Panc1 (cell line): ENCODE measurements around the gene NPAS3. TPM values are rescaled to one million over a fixed set of nuclear protein-coding genes. Genes with fewer than 3 reads are reported as not detected.

Source experiments
- ATAC-seq: fragments of 200-7000 bp; cut with Tn5 transposase; 2 replicates; pipeline ENCODE4 v1.9.1; 2020; ENCODE audit warnings: mild to moderate bottlenecking, moderate library complexity
- BruUV-seq: library from RNA; stranded (reverse); fragments of 400-500 nt; replicated peaks from 2 replicates; lab custom pipeline; 2021; lab: Mats Ljungman, UMichigan
- CTCF ChIA-PET: fragments of 300-600 bp; sonication (Branson Sonifier 250); formaldehyde crosslinking; loops from one replicate; lab custom pipeline; 2022; ENCODE audit warnings: antibody characterized with exemption; lab: Charles Lee
- POLR2A ChIA-PET: fragments of 300-600 bp; sonication (Branson Sonifier 250); formaldehyde crosslinking; loops from one replicate; lab custom pipeline; 2022; ENCODE audit warnings: antibody characterized with exemption; lab: Charles Lee
- DNase-seq: peaks from one replicate; pipeline ENCODE4 v3.0.0-alpha.2; 2010; ENCODE audit warnings: low read depth, low spot score
- H3K27ac ChIP-seq: 2 replicates; pipeline ENCODE4 v1.5.1; 2011; ENCODE audit warnings: mild to moderate bottlenecking, low read length, inconsistent platforms
- H3K27me3 ChIP-seq: fragments of 200-500 bp; sonication (Bioruptor generic); 2 replicates; pipeline ENCODE4 v1.6.0; 2014; ENCODE audit warnings: low read length, inconsistent platforms; ENCODE audit not compliant: control insufficient read depth, insufficient read depth
- H3K36me3 ChIP-seq: fragments of 200-500 bp; sonication (Bioruptor generic); 2 replicates; pipeline ENCODE4 v1.5.1; 2014; ENCODE audit warnings: inconsistent platforms, mild to moderate bottlenecking, low read length, moderate library complexity; ENCODE audit not compliant: control insufficient read depth, insufficient read depth
- H3K4me1 ChIP-seq: 2 replicates; pipeline ENCODE4 v1.5.1; 2011; ENCODE audit warnings: inconsistent platforms, mild to moderate bottlenecking, low read length, moderate library complexity; ENCODE audit not compliant: control insufficient read depth, insufficient read depth
- H3K4me3 ChIP-seq, 2 experiments: 2 replicates each; pipeline ENCODE4 v1.5.1; 2011 to 2012; ENCODE audit warnings: low read depth in 2 of 2, low read length in 2 of 2, mild to moderate bottlenecking in 2 of 2, inconsistent platforms in 1 of 2, moderate library complexity in 1 of 2
- H3K9me3 ChIP-seq: fragments of 200-500 bp; sonication (Bioruptor generic); 2 replicates; pipeline ENCODE4 v1.5.1; 2014; ENCODE audit warnings: low read depth, mild to moderate bottlenecking, inconsistent platforms, low read length, moderate library complexity; ENCODE audit not compliant: control insufficient read depth, insufficient read depth
- CTCF ChIP-seq: fragments of 450-650 bp; IDR thresholded peaks from 2 replicates; pipeline ENCODE4 v1.5.1; 2017; ENCODE audit warnings: mild to moderate bottlenecking
- POLR2AphosphoS5 ChIP-seq: IDR thresholded peaks from 2 replicates; pipeline ENCODE4 v1.6.1; 2012; ENCODE audit warnings: mild to moderate bottlenecking, low read depth, low read length, moderate library complexity
- REST ChIP-seq, 2 experiments: IDR thresholded peaks; 2 replicates each; pipeline ENCODE4 v1.6.1; 2011 to 2012; ENCODE audit warnings: low read depth in 2 of 2, control low read depth in 1 of 2, low read length in 1 of 2, mild to moderate bottlenecking in 1 of 2, moderate library complexity in 1 of 2; ENCODE audit not compliant: insufficient read depth in 1 of 2
- SIN3A ChIP-seq: IDR thresholded peaks from 2 replicates; pipeline ENCODE4 v1.6.1; 2012; ENCODE audit warnings: low read depth, mild to moderate bottlenecking, low read length, moderate library complexity, borderline replicate concordance; ENCODE audit not compliant: insufficient read depth
- TCF7L2 ChIP-seq: IDR thresholded peaks from 2 replicates; pipeline ENCODE4 v1.6.1; 2011; ENCODE audit warnings: mild to moderate bottlenecking, low read depth, low read length, inconsistent platforms
- in situ Hi-C: cut with HindIII; loops from 2 replicates; pipeline ENCODE4 v1.10.0; 2016; ENCODE audit warnings: low sequenced_read_pairs, low pct_unique_long_range_greater_than_20kb
- intact Hi-C: fragments of 100-400 bp; cut with micrococcal nuclease; formaldehyde crosslinking; loops from one replicate; pipeline ENCODE4 v1.10.0; 2022; ENCODE audit not compliant: unreplicated experiment
- total RNA-seq: library from RNA; stranded (reverse); gene quantifications from one replicate; pipeline ENCODE4 v1.2.1, GENCODE V29; 2021; ENCODE audit not compliant: unreplicated experiment

NPAS3 gene
- total RNA-seq, 1 experiment from 2014 or later, result 0.23 TPM

GRCh38 chr14:33375196-33375595 lies 436.5 kb downstream of the NPAS3 start:
- CTCF ChIA-PET, result no interaction called here
- intact Hi-C loops, result no loop called here
- TF ChIP-seq CTCF, result no peak
- no peak for TF ChIP-seq REST (IDR thresholded peaks at IDR 0.05; ENCODE audit: insufficient read depth in 1 of 2, low read depth in 2 of 2, low read length in 1 of 2)
- no peak for TF ChIP-seq POLR2AphosphoS5
- TF ChIP-seq SIN3A, result no peak
- no peak for TF ChIP-seq TCF7L2
- no peak for ATAC-seq
- POLR2A ChIA-PET, result no interaction called here
- Histone ChIP-seq H3K27me3 (no peaks in the 10 kb centered on the region), H3K4me3 (no peak overlapping the region), H3K27ac (no peak overlapping the region), H3K36me3 (no peaks in the 10 kb centered on the region), H3K9me3 (no peaks in the 10 kb centered on the region), H3K4me1 (no peaks in the 10 kb centered on the region)
- BruUV-seq, result no TSS peak
- no peak for DNase-seq
- in situ Hi-C loops, result no loop called here

GRCh38 chr14:33375786-33376185 lies 437.1 kb downstream of the NPAS3 start:
- CTCF ChIA-PET, result no interaction called here

More at GRCh38 chr14:33375786-33376185, 437.1 kb downstream of the NPAS3 start:
- H3K27ac ChIP-seq, result no peak overlapping the region
- ATAC-seq (no peak), DNase-seq (no peak)
- POLR2A ChIA-PET, result no interaction called here
- no peak overlapping the region for H3K4me3 ChIP-seq
- H3K27me3 ChIP-seq, result no peaks in the 10 kb centered on the region
- no peaks in the 10 kb centered on the region for H3K4me1 ChIP-seq
- no peaks in the 10 kb centered on the region for H3K9me3 ChIP-seq
- no peaks in the 10 kb centered on the region for H3K36me3 ChIP-seq
- in situ Hi-C loops (no loop called here), intact Hi-C loops (no loop called here)
- TF ChIP-seq POLR2AphosphoS5 (no peak), CTCF (no peak), REST (IDR thresholded peaks at IDR 0.05; ENCODE audit: insufficient read depth in 1 of 2, low read depth in 2 of 2, low read length in 1 of 2) (no peak), TCF7L2 (no peak), SIN3A (no peak)
- no TSS peak for BruUV-seq
